Parathyroid adenoma (tissue), 2 donors: ENCODE measurements around the gene PROM2.
A peak's percentile ranks its signal among the peaks of the same experiment; 100 is the strongest.

Experiments
- H2AFZ ChIP-seq: fragments of 300-600 bp; sonication (generic); one replicate; pipeline ENCODE4 v1.7.0; 2017; ENCODE audit warnings: antibody characterized with exemption, mild to moderate bottlenecking
- H3K27ac ChIP-seq: fragments of 300-600 bp; sonication (generic); one replicate; pipeline ENCODE4 v1.7.0; 2017
- H3K27me3 ChIP-seq: fragments of 300-600 bp; sonication (generic); one replicate; pipeline ENCODE4 v1.7.0; 2017; ENCODE audit warnings: low read length; ENCODE audit not compliant: control insufficient read depth, insufficient read depth
- H3K36me3 ChIP-seq: fragments of 300-600 bp; sonication (generic); one replicate; pipeline ENCODE4 v1.7.0; 2017; ENCODE audit warnings: low read length; ENCODE audit not compliant: control insufficient read depth, insufficient read depth
- H3K4me1 ChIP-seq: fragments of 300-600 bp; sonication (generic); one replicate; pipeline ENCODE4 v1.7.0; 2017; ENCODE audit warnings: control low read depth
- H3K4me2 ChIP-seq: fragments of 300-600 bp; sonication (generic); one replicate; pipeline ENCODE4 v1.7.0; 2017; ENCODE audit warnings: low read length
- H3K4me3 ChIP-seq: fragments of 300-600 bp; sonication (generic); one replicate; pipeline ENCODE4 v1.7.0; 2017; ENCODE audit warnings: low read depth, low read length
- H3K79me2 ChIP-seq: fragments of 300-600 bp; sonication (generic); one replicate; pipeline ENCODE4 v1.7.0; 2017; ENCODE audit warnings: control low read depth
- H3K9ac ChIP-seq: fragments of 300-600 bp; sonication (generic); one replicate; pipeline ENCODE4 v1.7.0; 2017; ENCODE audit warnings: mild to moderate bottlenecking
- H3K9me3 ChIP-seq: fragments of 300-600 bp; sonication (generic); one replicate; pipeline ENCODE4 v1.7.0; 2017; ENCODE audit warnings: low read length; ENCODE audit not compliant: control insufficient read depth
- TF ChIP-seq, protein P1 (sequence below): fragments of 300-600 bp; sonication (generic); IDR thresholded peaks from one replicate; pipeline ENCODE4 v1.7.0; 2017; ENCODE audit warnings: antibody characterized with exemption, mild to moderate bottlenecking
- donor health status: primary hyperparathyroidism.

The PROM2 gene

DNA sequence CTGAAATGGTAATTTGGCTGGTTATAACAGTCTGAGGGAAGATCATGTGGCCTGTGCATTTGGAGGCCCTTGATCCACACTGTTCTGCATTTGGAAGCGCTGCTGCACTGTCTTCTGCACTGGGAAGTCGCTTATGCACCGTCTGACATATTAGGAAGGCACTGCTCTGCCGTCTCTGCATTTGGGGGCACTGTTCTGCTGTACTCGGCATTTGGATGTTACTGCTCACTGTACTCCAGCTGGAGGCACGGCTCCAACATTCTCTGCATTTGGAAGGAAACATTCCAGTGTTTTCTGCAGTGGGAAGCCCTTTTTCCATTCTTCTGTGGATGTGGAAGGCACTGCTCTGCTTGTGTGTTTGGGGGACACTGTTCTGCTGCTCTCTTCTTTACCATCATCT lies 9.6 kb upstream of the PROM2 start:
- peak overlapping the region; percentile 64 for H2AFZ ChIP-seq
- no peak overlapping the region for H3K4me3 ChIP-seq
- H3K9ac ChIP-seq: no peak overlapping the region
- peaks cover 32% of the 10 kb centered on the region for H3K4me1 ChIP-seq
- no peaks in the 10 kb centered on the region for H3K9me3 ChIP-seq
- H3K36me3 ChIP-seq: no peaks in the 10 kb centered on the region
- TF ChIP-seq, protein P1, sequence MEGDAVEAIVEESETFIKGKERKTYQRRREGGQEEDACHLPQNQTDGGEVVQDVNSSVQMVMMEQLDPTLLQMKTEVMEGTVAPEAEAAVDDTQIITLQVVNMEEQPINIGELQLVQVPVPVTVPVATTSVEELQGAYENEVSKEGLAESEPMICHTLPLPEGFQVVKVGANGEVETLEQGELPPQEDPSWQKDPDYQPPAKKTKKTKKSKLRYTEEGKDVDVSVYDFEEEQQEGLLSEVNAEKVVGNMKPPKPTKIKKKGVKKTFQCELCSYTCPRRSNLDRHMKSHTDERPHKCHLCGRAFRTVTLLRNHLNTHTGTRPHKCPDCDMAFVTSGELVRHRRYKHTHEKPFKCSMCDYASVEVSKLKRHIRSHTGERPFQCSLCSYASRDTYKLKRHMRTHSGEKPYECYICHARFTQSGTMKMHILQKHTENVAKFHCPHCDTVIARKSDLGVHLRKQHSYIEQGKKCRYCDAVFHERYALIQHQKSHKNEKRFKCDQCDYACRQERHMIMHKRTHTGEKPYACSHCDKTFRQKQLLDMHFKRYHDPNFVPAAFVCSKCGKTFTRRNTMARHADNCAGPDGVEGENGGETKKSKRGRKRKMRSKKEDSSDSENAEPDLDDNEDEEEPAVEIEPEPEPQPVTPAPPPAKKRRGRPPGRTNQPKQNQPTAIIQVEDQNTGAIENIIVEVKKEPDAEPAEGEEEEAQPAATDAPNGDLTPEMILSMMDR: no peak
- no peak overlapping the region for H3K27ac ChIP-seq
- no peaks in the 10 kb centered on the region for H3K27me3 ChIP-seq
- no peak overlapping the region for H3K4me2 ChIP-seq
- H3K79me2 ChIP-seq: no peaks in the 10 kb centered on the region

DNA sequence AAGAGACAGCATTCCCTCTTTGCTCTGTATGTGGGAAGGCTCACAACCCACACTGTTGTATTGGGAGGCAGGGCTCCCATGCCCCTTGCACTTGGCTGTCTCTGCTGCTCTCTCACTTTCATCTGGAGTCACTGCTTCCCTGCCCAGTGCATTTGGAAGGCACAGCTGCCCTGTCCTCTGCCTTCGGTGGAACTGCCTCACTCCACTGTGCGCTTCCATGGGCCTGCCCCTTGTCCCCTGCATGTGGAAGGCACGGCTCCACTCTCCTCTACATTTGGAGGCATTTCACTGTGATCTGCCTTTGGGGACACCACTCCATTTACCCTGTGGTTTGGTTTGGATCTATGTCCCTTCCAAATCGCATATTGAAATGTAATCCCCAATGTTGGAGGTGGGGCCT lies 9.1 kb upstream of the PROM2 start:
- Histone ChIP-seq H3K4me2 (no peak overlapping the region), H3K9ac (no peak overlapping the region), H3K9me3 (no peaks in the 10 kb centered on the region), H3K79me2 (no peaks in the 10 kb centered on the region), H3K4me3 (no peak overlapping the region), H3K27ac (no peak overlapping the region), H2AFZ (peak overlapping the region; percentile 64), H3K4me1 (peaks cover 27% of the 10 kb centered on the region), H3K27me3 (no peaks in the 10 kb centered on the region), H3K36me3 (no peaks in the 10 kb centered on the region)
- TF ChIP-seq, protein P1: no peak

DNA sequence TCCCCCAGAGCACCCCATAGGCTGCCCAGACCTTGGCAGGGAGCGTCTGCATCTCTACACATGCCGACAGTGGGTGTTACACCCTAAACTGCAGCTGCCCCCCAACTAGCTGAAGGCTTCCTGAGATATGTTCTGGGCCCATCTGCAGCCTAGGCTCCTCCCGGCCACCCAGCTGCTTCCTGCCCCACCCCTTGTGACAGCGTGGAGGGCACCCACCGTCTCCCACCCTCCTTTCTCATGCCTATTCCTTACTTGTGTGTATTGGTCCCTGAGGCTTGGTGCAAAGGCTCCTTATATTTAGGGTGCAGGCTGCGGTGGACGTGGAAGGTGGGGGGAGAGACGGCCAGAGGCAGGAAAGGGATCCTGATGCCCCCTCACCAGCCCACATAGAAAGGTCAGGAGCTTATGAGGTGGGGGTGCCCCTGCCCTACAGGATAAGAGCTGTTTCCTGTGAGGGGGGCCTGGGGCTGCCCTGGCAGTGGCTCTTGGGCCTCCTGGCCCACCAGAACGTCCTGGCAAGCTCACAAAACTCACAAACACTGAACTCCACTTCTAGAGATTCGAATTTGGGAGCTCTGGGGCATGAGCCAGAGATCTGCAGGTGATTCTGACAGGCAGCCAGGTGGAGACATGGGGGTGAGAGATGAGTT lies 7.3 kb upstream of the PROM2 start:
- no peaks in the 10 kb centered on the region for H3K27me3 ChIP-seq
- no peaks in the 10 kb centered on the region for H3K79me2 ChIP-seq
- H3K9ac ChIP-seq: no peak overlapping the region
- H3K4me2 ChIP-seq: no peak overlapping the region
- H2AFZ ChIP-seq: no peak overlapping the region
- no peaks in the 10 kb centered on the region for H3K36me3 ChIP-seq
- H3K27ac ChIP-seq: no peak overlapping the region
- H3K4me3 ChIP-seq: no peak overlapping the region
- TF ChIP-seq, protein P1: no peak
- no peaks in the 10 kb centered on the region for H3K9me3 ChIP-seq
- H3K4me1 ChIP-seq: peaks cover 18% of the 10 kb centered on the region

DNA sequence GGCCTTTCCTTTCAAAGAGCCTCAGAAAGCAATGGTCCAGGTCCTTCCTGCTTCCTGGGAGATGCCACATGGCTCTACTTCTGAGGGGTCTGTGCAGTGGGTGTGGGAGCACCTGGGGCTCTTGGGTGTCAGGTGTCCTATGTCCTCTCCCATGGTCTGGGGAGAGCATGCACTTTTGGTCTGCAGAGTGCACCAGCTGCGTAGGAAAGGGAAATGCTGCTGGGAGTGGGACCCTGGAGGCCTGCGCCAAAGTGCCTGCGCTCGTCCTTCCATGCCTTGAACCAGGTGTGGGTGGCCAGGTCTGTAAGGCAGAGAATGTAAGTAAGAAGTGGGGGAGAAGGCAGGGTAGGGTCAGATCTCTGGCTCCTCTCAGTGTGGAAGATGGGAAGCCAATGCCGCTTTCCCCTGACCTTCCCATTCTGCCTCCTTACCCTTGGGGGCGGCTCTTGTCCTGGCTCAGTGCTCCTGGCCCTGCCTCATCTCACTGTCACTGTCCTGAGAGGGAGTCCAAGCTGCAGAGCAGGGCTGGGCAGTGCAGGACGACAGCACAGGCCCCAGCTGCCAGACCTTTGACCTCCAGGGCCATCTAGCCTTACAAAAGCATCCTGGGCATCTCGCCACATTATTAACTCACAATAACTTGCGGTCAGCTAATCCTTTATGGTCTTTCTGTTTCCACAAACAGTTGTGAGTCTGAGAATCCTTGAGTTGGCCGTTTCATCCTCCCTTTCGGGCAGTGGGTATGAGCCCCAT lies 6.6 kb upstream of the PROM2 start:
- Histone ChIP-seq H3K27me3 (no peaks in the 10 kb centered on the region), H3K9me3 (no peaks in the 10 kb centered on the region)
- TF ChIP-seq, protein P1: no peak

More for the DNA sequence above, 6.6 kb upstream of the PROM2 start:
- H2AFZ ChIP-seq: peak overlapping the region; percentile 55
- H3K9ac ChIP-seq: no peak overlapping the region
- no peak overlapping the region for H3K4me2 ChIP-seq
- H3K36me3 ChIP-seq: no peaks in the 10 kb centered on the region
- H3K27ac ChIP-seq: no peak overlapping the region
- no peaks in the 10 kb centered on the region for H3K79me2 ChIP-seq
- peaks cover 18% of the 10 kb centered on the region for H3K4me1 ChIP-seq
- H3K4me3 ChIP-seq: no peak overlapping the region
